ENCODE data around the gene IGFLR1. TPM values are rescaled to one million over a fixed set of nuclear protein-coding genes. Genes with fewer than 3 reads are reported as not detected.

The IGFLR1 gene
- total RNA-seq, 4 donors from 2014 or later, result 4.4 to 13.8 (median 5.9) TPM

- TF ChIP-seq CTCF (IDR thresholded peaks at IDR 0.05; ENCODE audit: low read depth), result no peak
Observed at GRCh38 chr19:35720648-35721047, 21.6 kb downstream of the IGFLR1 start.

GRCh38 chr19:35720163-35720524 is 22.1 kb downstream of the IGFLR1 start:
- no peak for TF ChIP-seq CTCF (IDR thresholded peaks at IDR 0.05; ENCODE audit: low read depth)

DNA sequence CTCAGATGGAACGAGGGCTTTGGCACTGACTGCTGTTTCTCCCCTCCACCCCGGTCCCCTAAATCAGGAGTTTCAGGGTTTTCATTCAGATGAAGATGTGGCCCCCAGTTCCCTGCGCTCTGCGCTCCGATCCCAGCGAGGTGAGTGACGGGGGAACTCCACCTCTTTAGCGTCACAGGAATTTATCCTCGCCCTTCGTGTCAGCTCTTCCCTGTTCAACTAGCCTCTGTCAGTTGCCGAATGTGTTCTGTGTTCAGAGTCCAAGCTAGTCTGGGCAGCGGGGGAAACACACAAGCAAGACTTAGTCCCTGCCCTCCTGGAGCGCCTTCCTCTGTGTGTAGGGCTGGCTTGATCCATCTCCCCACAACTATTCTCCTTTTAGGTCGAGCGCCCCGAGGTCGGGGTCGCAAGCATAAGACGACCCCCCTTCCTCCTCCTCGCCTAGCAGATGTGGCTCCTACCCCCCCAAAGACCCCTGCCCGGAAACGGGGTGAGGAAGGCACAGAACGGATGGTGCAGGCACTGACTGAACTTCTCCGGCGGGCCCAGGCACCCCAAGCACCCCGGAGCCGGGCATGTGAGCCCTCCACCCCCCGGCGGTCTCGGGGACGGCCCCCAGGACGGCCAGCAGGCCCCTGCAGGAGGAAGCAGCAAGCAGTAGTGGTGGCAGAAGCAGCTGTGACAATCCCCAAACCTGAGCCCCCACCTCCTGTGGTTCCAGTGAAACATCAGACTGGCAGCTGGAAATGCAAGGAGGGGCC is 22.7 kb downstream of the IGFLR1 start:
- no peak for TF ChIP-seq CTCF (IDR thresholded peaks at IDR 0.05; ENCODE audit: low read depth)

GRCh38 chr19:35718345-35719041 is 23.8 kb downstream of the IGFLR1 start:
- TF ChIP-seq CTCF (IDR thresholded peaks at IDR 0.05; ENCODE audit: low read depth), result no peak

DNA sequence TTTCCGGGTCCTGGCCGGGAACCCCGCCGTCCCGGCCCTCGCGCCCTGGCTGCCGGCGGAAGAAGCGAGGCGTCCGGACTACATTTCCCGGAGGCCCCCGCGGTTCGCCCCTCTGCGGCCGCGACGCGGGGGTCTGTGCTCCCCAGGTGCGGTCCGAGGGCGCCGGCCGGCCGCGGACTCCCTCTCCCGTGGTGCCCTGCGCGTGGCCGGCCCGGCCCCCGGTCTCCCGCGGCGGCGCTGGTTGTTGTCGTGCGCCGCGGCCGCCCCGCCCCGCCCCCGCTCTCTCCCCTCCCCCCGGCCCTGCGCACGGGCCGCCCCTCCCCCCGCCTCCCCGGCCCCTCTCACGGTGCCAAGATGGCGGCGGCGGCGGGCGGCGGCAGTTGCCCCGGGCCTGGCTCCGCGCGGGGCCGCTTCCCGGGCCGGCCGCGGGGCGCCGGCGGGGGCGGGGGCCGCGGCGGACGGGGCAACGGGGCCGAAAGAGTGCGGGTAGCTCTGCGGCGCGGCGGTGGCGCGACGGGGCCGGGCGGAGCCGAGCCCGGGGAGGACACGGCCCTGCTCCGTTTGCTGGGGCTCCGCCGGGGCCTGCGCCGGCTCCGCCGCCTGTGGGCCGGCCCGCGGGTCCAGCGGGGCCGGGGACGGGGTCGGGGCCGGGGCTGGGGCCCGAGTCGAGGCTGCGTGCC is 24.4 kb downstream of the IGFLR1 start, which contains the start of gene KMT2B:
TSS of gene KMT2B (plus strand) at position 339 of the 680 bp plus-strand sequence. CDS start at position 355, 16 bp downstream.
- no peak for TF ChIP-seq CTCF (IDR thresholded peaks at IDR 0.05; ENCODE audit: low read depth)

DNA sequence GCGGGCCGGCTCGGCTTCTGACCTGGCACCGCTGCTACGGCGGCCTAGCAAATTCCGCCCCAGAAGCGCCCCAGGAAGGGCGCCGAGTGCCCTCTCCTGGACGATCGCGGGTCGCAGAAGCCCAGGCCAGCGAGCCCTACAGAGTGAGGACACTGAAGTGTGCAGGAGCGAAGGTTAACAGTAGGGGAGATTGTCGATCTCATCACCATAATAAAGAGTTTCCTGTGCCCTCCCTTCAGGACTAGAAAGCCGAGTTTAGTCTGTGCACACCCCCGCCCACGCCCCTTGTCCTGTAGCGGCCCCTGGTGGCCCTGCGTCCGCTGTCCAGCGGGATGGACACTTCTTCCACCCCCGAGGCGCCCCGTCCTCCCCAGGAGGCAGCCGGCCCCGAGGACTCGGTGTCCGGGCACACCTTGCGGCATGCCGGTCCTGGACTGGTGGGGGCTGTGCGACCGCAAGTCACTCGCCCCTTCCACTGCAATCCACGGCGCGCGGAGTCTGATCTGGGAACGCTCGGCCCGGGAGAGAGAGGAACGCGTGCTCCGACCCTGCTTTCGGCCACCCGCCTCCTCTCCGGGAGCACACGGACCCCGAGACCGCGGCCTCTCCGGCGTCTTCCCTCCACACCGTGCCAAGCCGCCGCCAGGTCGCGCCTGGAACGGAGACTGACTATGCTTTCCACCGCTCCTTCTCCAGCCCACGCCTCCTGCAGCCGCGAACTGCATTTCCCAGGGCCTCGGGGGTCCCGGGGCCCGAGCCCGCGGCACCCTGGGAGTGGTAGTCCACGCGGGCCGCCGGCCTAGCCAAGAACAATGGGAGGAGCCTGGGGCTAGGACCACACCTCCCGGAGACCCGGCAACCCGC is 25.2 kb downstream of the IGFLR1 start:
- no peak for TF ChIP-seq CTCF (IDR thresholded peaks at IDR 0.05; ENCODE audit: low read depth)
